ENCODE results near the gene SYP.

SYP gene

DNA sequence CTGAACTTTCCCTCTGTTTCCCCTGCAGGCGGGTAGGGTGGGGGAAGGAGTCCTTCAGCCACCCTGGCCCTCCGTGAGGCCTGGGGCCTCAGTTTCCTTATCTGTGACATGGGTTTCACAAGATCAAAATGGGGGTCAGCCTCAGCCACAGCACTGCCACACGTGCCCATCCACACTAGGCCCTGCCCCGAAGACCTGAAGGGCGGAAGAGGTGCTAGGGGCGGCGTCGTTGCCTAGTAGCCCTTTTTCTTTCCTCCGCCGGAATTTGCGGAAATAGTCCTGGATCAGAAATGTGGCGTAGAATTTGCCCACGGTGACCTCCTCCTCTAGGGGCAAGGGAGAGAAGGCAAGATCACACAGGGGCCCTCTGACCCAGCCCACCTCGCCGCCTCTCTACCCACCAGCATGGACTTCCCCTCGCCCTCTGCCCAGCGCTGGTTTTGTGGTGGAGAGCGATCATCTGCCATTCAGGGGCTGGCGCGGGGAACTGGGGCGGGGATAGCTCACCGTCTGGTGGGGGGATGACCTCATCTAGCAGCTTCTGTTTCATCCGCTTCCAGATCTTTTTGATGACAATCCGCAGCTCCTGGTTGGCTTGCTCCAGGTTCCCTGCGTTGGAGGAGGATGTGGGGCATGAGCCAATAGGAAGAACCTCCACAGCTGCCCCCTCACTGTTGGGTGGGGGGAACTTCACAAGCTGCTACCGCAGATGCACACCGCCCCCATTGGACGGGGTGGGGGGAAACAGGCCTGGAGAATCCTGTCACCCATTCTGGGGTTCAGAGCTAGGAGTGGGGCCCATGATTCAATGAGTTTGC is 9.7 kb upstream of the SYP start:
- no peak overlapping the region for H3K4me3 ChIP-seq (ENCODE audit: low read depth, low read length)
- H3K9me3 ChIP-seq (ENCODE audit: severe bottlenecking) = no peaks in the 10 kb centered on the region
- peaks cover 39% of the 10 kb centered on the region for H3K36me3 ChIP-seq
- DNase-seq = peak; percentile 41
- H3K27ac ChIP-seq = no peak overlapping the region
- H3K27me3 ChIP-seq (ENCODE audit: insufficient read depth, low read depth, severe bottlenecking) = peaks cover 7% of the 10 kb centered on the region
- TF ChIP-seq CTCF (IDR thresholded peaks at IDR 0.05; ENCODE audit: low read depth, low read length) = no peak

GRCh38 chrX:49208399-49208798 is 8.4 kb upstream of the SYP start:
- Histone ChIP-seq H3K27ac (no peak overlapping the region), H3K36me3 (peaks cover 31% of the 10 kb centered on the region), H3K4me3 (ENCODE audit: low read depth, low read length) (no peak overlapping the region), H3K9me3 (ENCODE audit: severe bottlenecking) (no peaks in the 10 kb centered on the region), H3K27me3 (ENCODE audit: insufficient read depth, low read depth, severe bottlenecking) (peaks cover 7% of the 10 kb centered on the region)
- no peak for DNase-seq
- no peak for TF ChIP-seq CTCF (IDR thresholded peaks at IDR 0.05; ENCODE audit: low read depth, low read length)

DNA sequence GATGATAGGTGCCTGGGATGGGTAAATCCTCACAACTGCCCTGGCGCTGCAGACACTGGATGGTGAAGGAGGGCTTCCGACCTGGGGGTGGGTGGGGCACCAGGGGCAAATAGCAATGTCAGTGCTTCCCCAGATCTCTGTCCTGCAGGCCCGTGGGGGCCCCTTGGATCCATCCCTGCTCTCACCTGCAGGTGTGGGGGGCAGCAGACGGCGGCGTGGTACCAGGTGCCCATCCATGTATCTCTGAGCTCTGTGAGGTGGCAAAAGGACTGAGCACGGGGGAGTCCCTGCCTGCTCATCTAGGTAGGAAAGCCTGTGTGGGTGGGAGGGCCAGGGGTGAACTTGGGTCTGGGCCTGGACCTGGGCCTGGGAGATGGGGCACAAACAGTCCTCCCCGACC is 6.5 kb upstream of the SYP start:
- no peak overlapping the region for H3K27ac ChIP-seq
- no peak overlapping the region for H3K4me3 ChIP-seq (ENCODE audit: low read depth, low read length)
- H3K9me3 ChIP-seq (ENCODE audit: severe bottlenecking) = no peaks in the 10 kb centered on the region
- peaks cover 15% of the 10 kb centered on the region for H3K36me3 ChIP-seq
- H3K27me3 ChIP-seq (ENCODE audit: insufficient read depth, low read depth, severe bottlenecking) = peaks cover 7% of the 10 kb centered on the region
- TF ChIP-seq CTCF (IDR thresholded peaks at IDR 0.05; ENCODE audit: low read depth, low read length) = no peak
- DNase-seq = no peak

- peaks cover 7% of the 10 kb centered on the region for H3K27me3 ChIP-seq (ENCODE audit: insufficient read depth, low read depth, severe bottlenecking)
- no peak overlapping the region for H3K4me3 ChIP-seq (ENCODE audit: low read depth, low read length)
- no peak for TF ChIP-seq CTCF (IDR thresholded peaks at IDR 0.05; ENCODE audit: low read depth, low read length)
- H3K36me3 ChIP-seq = peaks cover 8% of the 10 kb centered on the region
- no peak overlapping the region for H3K27ac ChIP-seq
- no peaks in the 10 kb centered on the region for H3K9me3 ChIP-seq (ENCODE audit: severe bottlenecking)
- no peak for DNase-seq
Measured at GRCh38 chrX:49205443-49205842, 5.5 kb upstream of the SYP start.

DNA sequence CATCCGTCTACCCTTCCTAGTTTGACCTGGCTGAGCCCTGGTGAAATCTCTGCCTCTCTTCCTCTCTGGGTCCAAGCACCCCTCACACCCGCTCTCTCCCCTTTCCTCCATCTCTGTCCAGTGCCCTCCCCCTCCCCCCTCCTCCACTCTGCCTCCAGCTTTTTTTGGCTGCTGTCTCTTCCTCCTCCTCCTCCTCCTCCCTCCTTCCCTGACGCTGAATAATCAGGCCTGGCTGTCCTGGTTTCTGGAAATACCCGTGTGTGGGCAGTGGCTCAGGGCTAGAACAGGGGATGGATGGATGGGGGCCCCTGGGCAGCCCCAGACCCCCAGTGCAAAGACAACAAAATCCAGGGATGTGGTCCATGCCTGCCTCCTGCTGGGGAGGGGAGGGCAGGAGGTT is 4.7 kb upstream of the SYP start:
- Histone ChIP-seq H3K4me3 (ENCODE audit: low read depth, low read length) (no peak overlapping the region), H3K9me3 (ENCODE audit: severe bottlenecking) (no peaks in the 10 kb centered on the region), H3K27me3 (ENCODE audit: insufficient read depth, low read depth, severe bottlenecking) (peaks cover 5% of the 10 kb centered on the region), H3K27ac (no peak overlapping the region), H3K36me3 (peaks cover 10% of the 10 kb centered on the region)
- no peak for TF ChIP-seq CTCF (IDR thresholded peaks at IDR 0.05; ENCODE audit: low read depth, low read length)
- DNase-seq = no peak

DNA sequence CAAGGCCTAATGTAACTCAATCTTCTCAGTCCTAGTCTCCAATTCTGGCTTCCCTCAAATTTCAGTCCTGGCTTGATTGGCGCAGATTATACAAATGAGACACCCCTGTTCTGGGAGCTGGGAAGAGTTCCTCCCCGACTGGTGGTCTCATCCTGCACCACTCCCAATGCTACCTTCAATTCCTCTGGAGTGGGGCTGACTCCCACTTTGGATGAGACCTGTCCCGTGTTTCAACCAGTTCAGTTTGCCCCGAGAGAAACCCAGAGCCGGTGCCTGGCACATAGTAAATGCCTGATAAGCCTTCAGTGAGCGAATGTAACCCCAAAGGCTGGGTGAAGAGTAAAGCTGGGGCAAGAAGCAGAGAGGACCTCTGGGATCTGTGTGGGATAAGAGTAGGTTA is 4.0 kb upstream of the SYP start:
- no peak overlapping the region for H3K4me3 ChIP-seq (ENCODE audit: low read depth, low read length)
- no peaks in the 10 kb centered on the region for H3K9me3 ChIP-seq (ENCODE audit: severe bottlenecking)
- no peak overlapping the region for H3K27ac ChIP-seq
- H3K27me3 ChIP-seq (ENCODE audit: insufficient read depth, low read depth, severe bottlenecking) = no peaks in the 10 kb centered on the region
- H3K36me3 ChIP-seq = peaks cover 9% of the 10 kb centered on the region
- DNase-seq = no peak
- no peak for TF ChIP-seq CTCF (IDR thresholded peaks at IDR 0.05; ENCODE audit: low read depth, low read length)
